ENCODE measurements around the gene CMSS1. TPM values are rescaled to one million over a fixed set of nuclear protein-coding genes. Genes with fewer than 3 reads are reported as not detected.

CMSS1 gene
- total RNA-seq, 6 experiments from 2014 or later: 10.1 to 14.6 (median 11.6) TPM

- ATAC-seq (no peak), DNase-seq (no peak)
- H3K9me3 ChIP-seq: no peaks in the 10 kb centered on the region
- H3K36me3 ChIP-seq: no peaks in the 10 kb centered on the region
- H3K4me1 ChIP-seq: no peaks in the 10 kb centered on the region
- H3K27me3 ChIP-seq: no peaks in the 10 kb centered on the region
- no peak within 1 kb of the TSS for H3K27ac ChIP-seq
- TF ChIP-seq POLR2A (IDR thresholded peaks at IDR 0.05) (no peak), CTCF (IDR thresholded peaks at IDR 0.05) (no peak)
- intact Hi-C loops (cut with DNase I): no loop called here
- H3K4me3 ChIP-seq: no peak within 1 kb of the TSS
- WGBS (ENCODE audit: insufficient coverage, low coverage, low lambda C conversion rate, missing lambda C conversion rate): 52% methylated on average over 5 of the region's 7 CpGs
These were observed 296.9 kb downstream of the CMSS1 start, which contains the start of gene FILIP1L for GRCh38 chr3:100114413-100115030. Gene FILIP1L, minus strand, starts transcription at chr3:100114501.

DNA sequence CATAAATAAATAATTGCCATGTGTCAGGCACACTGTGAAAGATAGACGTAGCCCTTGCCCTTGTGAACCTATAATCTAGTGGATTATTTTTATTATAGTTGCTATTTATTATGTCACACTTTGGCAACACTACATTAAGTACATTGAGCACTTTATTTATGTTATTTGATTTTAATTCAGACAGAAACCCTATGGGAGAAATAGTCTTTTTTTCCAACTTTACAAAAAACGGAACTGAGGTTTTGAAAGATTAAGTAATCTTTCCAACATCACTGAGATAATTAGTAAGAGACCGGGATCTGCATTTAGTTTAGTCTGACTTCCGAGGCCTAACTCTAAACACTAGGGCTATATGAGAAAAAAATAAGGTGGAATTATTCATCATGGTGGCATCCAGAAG is 299.4 kb downstream of the CMSS1 start:
- 84% methylated on average over 4 of the region's 4 CpGs for WGBS (ENCODE audit: insufficient coverage, low coverage, low lambda C conversion rate, missing lambda C conversion rate)
- ATAC-seq: no peak
- DNase-seq: no peak

DNA sequence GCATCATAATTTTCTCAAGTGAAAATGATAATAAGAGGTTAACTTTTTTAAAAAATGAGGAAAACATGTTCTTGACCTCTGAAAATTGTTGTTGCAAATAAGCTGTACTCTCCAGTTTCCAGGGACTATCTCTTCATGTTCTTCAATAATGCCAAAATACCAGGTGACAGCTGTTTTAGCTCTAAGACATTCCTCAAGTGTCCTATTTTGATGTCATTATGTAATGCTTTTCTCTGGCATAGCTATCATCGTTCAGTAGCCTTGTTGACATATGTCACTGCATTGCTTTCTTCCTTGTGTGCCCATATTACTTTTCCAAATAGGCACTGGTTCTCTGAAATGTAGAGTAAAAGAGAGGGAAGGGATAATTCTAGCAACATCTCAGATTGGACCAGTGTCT is 302.4 kb downstream of the CMSS1 start:
- DNase-seq (no peak), ATAC-seq (no peak)
- Histone ChIP-seq H3K27me3 (no peaks in the 10 kb centered on the region), H3K36me3 (no peaks in the 10 kb centered on the region), H3K27ac (no peak overlapping the region), H3K4me3 (no peak overlapping the region), H3K9me3 (no peaks in the 10 kb centered on the region), H3K4me1 (no peaks in the 10 kb centered on the region)
- WGBS (ENCODE audit: insufficient coverage, low coverage, low lambda C conversion rate, missing lambda C conversion rate): 14% methylated on average over 1 of the region's 1 CpG
- intact Hi-C loops (cut with DNase I): no loop called here
- TF ChIP-seq CTCF (IDR thresholded peaks at IDR 0.05) (no peak), POLR2A (IDR thresholded peaks at IDR 0.05) (no peak)

More for the DNA sequence above, 299.4 kb downstream of the CMSS1 start:
- H3K9me3 ChIP-seq: no peaks in the 10 kb centered on the region
- intact Hi-C loops (cut with DNase I): no loop called here
- no peaks in the 10 kb centered on the region for H3K27me3 ChIP-seq
- no peaks in the 10 kb centered on the region for H3K36me3 ChIP-seq
- no peak overlapping the region for H3K4me3 ChIP-seq
- H3K27ac ChIP-seq: no peak overlapping the region
- H3K4me1 ChIP-seq: no peaks in the 10 kb centered on the region
- TF ChIP-seq POLR2A (IDR thresholded peaks at IDR 0.05) (no peak), CTCF (IDR thresholded peaks at IDR 0.05) (no peak)

DNA sequence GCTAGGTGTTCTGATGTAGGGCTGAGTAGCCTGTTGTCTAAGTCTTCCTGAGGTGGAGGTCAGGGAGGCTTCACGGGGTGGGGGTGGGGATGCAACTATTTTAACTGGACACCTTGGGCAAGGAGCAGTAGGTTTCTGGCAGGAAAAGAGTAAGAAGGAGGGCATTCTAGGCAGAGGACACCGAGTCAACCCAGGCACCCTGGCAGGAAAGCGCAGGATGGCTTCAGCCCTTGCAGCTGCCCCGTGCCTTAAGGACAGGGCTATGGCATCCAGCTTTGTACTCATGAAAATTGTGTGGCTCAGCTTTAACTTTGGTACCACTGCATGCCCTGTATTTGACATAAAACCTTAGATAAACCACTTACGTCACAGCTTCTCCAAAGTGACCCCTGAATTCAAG is 303.0 kb downstream of the CMSS1 start:
- ATAC-seq (no peak), DNase-seq (no peak)
- Histone ChIP-seq H3K4me3 (no peak overlapping the region), H3K4me1 (no peaks in the 10 kb centered on the region), H3K36me3 (no peaks in the 10 kb centered on the region), H3K27ac (no peak overlapping the region), H3K27me3 (no peaks in the 10 kb centered on the region), H3K9me3 (no peaks in the 10 kb centered on the region)
- TF ChIP-seq POLR2A (IDR thresholded peaks at IDR 0.05): no peak
- intact Hi-C loops (cut with DNase I): no loop called here
- 82% methylated on average over 2 of the region's 5 CpGs for WGBS (ENCODE audit: insufficient coverage, low coverage, low lambda C conversion rate, missing lambda C conversion rate)

DNA sequence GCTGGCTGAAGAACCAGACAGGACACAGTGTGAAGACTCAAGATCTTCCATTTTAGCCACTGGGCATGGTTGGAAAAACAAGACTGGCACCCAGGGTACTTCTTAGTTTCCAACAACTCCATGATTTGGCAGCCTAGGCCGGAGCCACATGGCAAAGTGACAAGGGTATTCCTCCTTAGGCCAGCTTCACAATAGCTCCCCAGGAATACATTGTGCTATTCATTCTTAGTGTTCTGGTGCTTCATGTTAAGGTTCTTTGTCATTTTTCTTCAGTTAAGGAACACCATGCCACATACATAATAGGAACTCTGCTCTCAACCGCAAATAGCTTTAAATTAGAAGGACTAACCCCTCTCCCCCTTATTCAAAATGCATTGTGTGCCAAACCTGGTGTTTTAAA is 304.7 kb downstream of the CMSS1 start:
- TF ChIP-seq CTCF (IDR thresholded peaks at IDR 0.05) (no peak), POLR2A (IDR thresholded peaks at IDR 0.05) (no peak)
- ATAC-seq: no peak
- Histone ChIP-seq H3K4me1 (no peaks in the 10 kb centered on the region), H3K27ac (no peak overlapping the region), H3K27me3 (no peaks in the 10 kb centered on the region), H3K36me3 (no peaks in the 10 kb centered on the region), H3K4me3 (no peak overlapping the region), H3K9me3 (no peaks in the 10 kb centered on the region)
- no peak for DNase-seq
- intact Hi-C loops (cut with DNase I): no loop called here
- 93% methylated on average over 2 of the region's 2 CpGs for WGBS (ENCODE audit: insufficient coverage, low coverage, low lambda C conversion rate, missing lambda C conversion rate)

All from right lobe of liver (tissue), 6 donors.